Measurements from ENCODE around the gene UBE2O.

Gene UBE2O

GRCh38 chr17:76467366-76467765 is 14.4 kb upstream of the UBE2O start, which contains the start of gene AANAT:
AANAT (plus strand) TSS chr17:76467603; CDS start chr17:76468747, 1,144 bp downstream.
- DNase-seq (ENCODE audit: low read depth): no peak

- DNase-seq (ENCODE audit: low read depth): no peak
Observed at GRCh38 chr17:76466775-76467130, 13.8 kb upstream of the UBE2O start.

GRCh38 chr17:76462556-76463290 is 9.8 kb upstream of the UBE2O start:
- no peak for DNase-seq (ENCODE audit: low read depth)

GRCh38 chr17:76461765-76462555 is 9.0 kb upstream of the UBE2O start:
- no peak for DNase-seq (ENCODE audit: low read depth)

- no peak for DNase-seq (ENCODE audit: low read depth)
Observed at GRCh38 chr17:76459674-76460073, 6.7 kb upstream of the UBE2O start.

- no peak for DNase-seq (ENCODE audit: low read depth)
Observed at GRCh38 chr17:76458580-76459490, 5.9 kb upstream of the UBE2O start.

GRCh38 chr17:76453431-76453743 is 435 bp upstream of the UBE2O start:
- no peak for DNase-seq (ENCODE audit: low read depth)

GRCh38 chr17:76452127-76452659 is 759 bp downstream of the UBE2O start:
- DNase-seq (ENCODE audit: low read depth): no peak

GRCh38 chr17:76451506-76451905 is 1.4 kb downstream of the UBE2O start:
- no peak for DNase-seq (ENCODE audit: low read depth)

GRCh38 chr17:76449126-76449525 is 3.8 kb downstream of the UBE2O start:
- no peak for DNase-seq (ENCODE audit: low read depth)

- no peak for DNase-seq (ENCODE audit: low read depth)
Observed at GRCh38 chr17:76447931-76448652, 4.9 kb downstream of the UBE2O start.

- no peak for DNase-seq (ENCODE audit: low read depth)
Observed at GRCh38 chr17:76446449-76447231, 6.3 kb downstream of the UBE2O start.

- DNase-seq (ENCODE audit: low read depth): no peak
Observed at GRCh38 chr17:76445697-76446448, 7.1 kb downstream of the UBE2O start.

- DNase-seq (ENCODE audit: low read depth): no peak
Observed at GRCh38 chr17:76444518-76445311, 8.2 kb downstream of the UBE2O start.

- no peak for DNase-seq (ENCODE audit: low read depth)
Observed at GRCh38 chr17:76442341-76443338, 10.3 kb downstream of the UBE2O start.

- no peak for DNase-seq (ENCODE audit: low read depth)
Observed at GRCh38 chr17:76441686-76442340, 11.1 kb downstream of the UBE2O start.

- DNase-seq (ENCODE audit: low read depth): no peak
Observed at GRCh38 chr17:76440751-76441362, 12.1 kb downstream of the UBE2O start.
